Activated T-helper 1 cell treated with anti-CD3 and anti-CD28 coated beads, Interleukin-12 subunit alpha, Interleukin-12 subunit beta, Interleukin-2, Interleukin-4 antibody, amounts not matched to agents 30 ng/mL and 10 ng/mL and 1 ng/mL, durations not matched to agents 14 hours and 24 hours and 36 hours (primary cell): ENCODE measurements around the gene RBFOX2. TPM values are rescaled to one million over a fixed set of nuclear protein-coding genes. Genes with fewer than 3 reads are reported as not detected.
"Not testable (repeated sequence)": the region's sequence is repeated elsewhere in the genome, so short reads cannot be mapped to it uniquely, and the experiment has no call there.

Experiments
- DNase-seq: peaks from one replicate; pipeline ENCODE4 v3.0.0; 2021; ENCODE audit warnings: low spot score
- H3K27ac Mint-ChIP-seq: one replicate; pipeline ENCODE4 v1.8.0; 2021; ENCODE audit warnings: mild to moderate bottlenecking, mixed read lengths
- H3K27me3 Mint-ChIP-seq: one replicate; pipeline ENCODE4 v1.8.0; 2022; ENCODE audit warnings: mild to moderate bottlenecking, moderate library complexity, mixed read lengths; ENCODE audit not compliant: insufficient read depth
- H3K36me3 Mint-ChIP-seq: one replicate; pipeline ENCODE4 v1.8.0; 2021; ENCODE audit warnings: low read depth, mixed read lengths
- H3K4me1 Mint-ChIP-seq: one replicate; pipeline ENCODE4 v1.8.0; 2021; ENCODE audit warnings: low read depth, mixed read lengths
- H3K4me3 Mint-ChIP-seq: one replicate; pipeline ENCODE4 v1.8.0; 2021; ENCODE audit warnings: mild to moderate bottlenecking, moderate library complexity, mixed read lengths
- H3K9me3 Mint-ChIP-seq: one replicate; pipeline ENCODE4 v1.8.0; 2021; ENCODE audit warnings: mixed read lengths
- intact Hi-C: fragments of 100-400 bp; cut with micrococcal nuclease; formaldehyde crosslinking; loops from one replicate; pipeline ENCODE4 v1.15.1; 2024
- total RNA-seq: library from RNA; stranded (reverse); gene quantifications from 2 replicates; pipeline ENCODE4 v1.2.3, GENCODE V29; 2022

RBFOX2 gene
- total RNA-seq, 1 donor from 2014 or later, result 3.8 TPM

DNA sequence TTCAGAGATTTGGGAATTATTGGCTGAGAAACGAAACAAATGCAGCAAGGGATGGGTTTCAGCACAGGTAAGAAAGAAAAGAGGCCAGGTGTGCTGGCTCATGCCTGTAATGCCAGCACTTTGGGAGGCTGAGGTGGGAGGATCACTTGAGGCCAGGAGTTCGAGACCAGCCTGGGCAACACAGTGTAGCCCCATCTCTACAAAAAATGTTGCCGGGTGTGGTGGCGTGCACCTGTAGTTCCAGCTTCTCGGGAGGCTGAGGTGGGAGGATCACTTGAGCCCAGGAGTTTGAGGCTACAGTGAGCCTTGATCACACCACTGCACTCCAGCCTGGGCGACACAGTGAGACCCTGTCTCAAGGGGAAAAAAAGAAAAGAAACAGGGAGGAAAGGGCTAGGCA lies 290.7 kb downstream of the RBFOX2 start:
- H3K27ac Mint-ChIP-seq, H3K4me3 Mint-ChIP-seq, H3K27me3 Mint-ChIP-seq, DNase-seq, H3K9me3 Mint-ChIP-seq, intact Hi-C loops, H3K4me1 Mint-ChIP-seq, H3K36me3 Mint-ChIP-seq: not testable (repeated sequence)

GRCh38 chr22:35736701-35737100 lies 291.9 kb downstream of the RBFOX2 start:
- intact Hi-C loops, result no loop called here
- Mint-ChIP-seq H3K27ac (no peak overlapping the region), H3K27me3 (peaks cover 7% of the 10 kb centered on the region), H3K4me3 (no peak overlapping the region), H3K4me1 (no peaks in the 10 kb centered on the region), H3K36me3 (no peaks in the 10 kb centered on the region), H3K9me3 (no peaks in the 10 kb centered on the region)
- no peak for DNase-seq

GRCh38 chr22:35736166-35736565 lies 292.5 kb downstream of the RBFOX2 start:
- intact Hi-C loops, result no loop called here
- Mint-ChIP-seq H3K27ac (no peak overlapping the region), H3K4me1 (no peaks in the 10 kb centered on the region), H3K9me3 (no peaks in the 10 kb centered on the region), H3K27me3 (peaks cover 7% of the 10 kb centered on the region), H3K36me3 (no peaks in the 10 kb centered on the region), H3K4me3 (no peak overlapping the region)
- DNase-seq, result no peak

DNA sequence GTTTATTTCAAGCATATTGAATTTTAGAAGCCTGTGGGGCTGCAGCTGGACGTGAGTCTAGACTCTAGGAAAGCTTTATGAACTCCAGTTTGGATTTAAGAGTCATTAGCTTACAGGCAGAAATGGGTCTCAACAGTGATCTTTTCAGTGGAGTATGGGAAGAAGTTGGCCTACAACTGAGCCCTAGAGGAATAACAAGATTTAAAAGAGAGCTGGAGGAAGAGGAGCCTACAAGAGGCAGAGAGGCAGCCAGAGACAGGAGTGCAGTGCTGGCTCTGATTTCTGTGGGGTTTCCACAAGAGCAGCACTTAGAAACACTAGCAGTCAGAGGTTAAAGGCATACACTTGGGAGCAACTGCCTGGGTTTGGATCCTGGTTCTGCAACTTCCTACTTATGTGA lies 293.1 kb downstream of the RBFOX2 start:
- no peak overlapping the region for H3K27ac Mint-ChIP-seq

GRCh38 chr22:35734517-35734827 lies 294.2 kb downstream of the RBFOX2 start:
- intact Hi-C loops, result no loop called here
- no peak overlapping the region for H3K4me3 Mint-ChIP-seq
- no peaks in the 10 kb centered on the region for H3K4me1 Mint-ChIP-seq
- peaks cover 4% of the 10 kb centered on the region for H3K27me3 Mint-ChIP-seq
- no peaks in the 10 kb centered on the region for H3K9me3 Mint-ChIP-seq
- no peak overlapping the region for H3K27ac Mint-ChIP-seq
- DNase-seq, result no peak
- H3K36me3 Mint-ChIP-seq, result no peaks in the 10 kb centered on the region

More for the DNA sequence above, 293.1 kb downstream of the RBFOX2 start:
- H3K36me3 Mint-ChIP-seq, result no peaks in the 10 kb centered on the region
- H3K4me3 Mint-ChIP-seq, result no peak overlapping the region
- H3K27me3 Mint-ChIP-seq, result peaks cover 7% of the 10 kb centered on the region
- intact Hi-C loops, result no loop called here
- no peak for DNase-seq
- H3K4me1 Mint-ChIP-seq, result no peaks in the 10 kb centered on the region
- H3K9me3 Mint-ChIP-seq, result no peaks in the 10 kb centered on the region

DNA sequence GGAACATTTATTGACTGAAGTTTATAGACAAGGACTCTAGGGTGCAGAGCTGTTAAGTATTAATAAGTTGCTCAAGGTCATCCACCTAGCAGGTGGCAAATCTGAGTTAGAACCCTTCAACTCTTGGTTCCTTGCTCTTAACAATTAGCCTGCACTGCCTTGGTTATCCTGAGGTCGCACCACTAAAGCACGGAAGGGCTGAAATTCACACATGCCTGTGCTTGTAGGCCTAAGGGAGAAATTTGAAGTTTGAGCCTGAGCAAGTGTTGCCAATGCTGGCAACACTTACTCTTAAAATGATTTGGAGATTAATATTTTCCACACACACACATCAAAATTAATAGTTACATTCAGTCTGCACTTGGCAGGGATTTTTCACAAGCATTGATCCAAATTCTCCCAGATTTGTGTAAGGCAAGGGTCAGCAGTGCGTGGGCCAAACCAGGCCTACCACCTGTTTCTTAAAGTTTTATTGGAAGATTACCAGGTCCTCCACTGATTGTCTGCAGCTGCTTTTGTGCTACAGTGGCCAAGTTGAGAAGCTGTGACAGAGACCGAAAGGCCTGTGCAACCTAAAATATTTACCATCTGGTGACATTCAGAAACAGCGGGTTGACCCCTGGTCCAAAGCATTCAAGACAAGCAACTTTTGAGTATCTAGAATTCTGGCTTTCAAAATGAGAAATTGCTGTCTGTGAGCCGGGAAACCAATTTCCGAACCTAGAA lies 294.7 kb downstream of the RBFOX2 start:
- no peaks in the 10 kb centered on the region for H3K9me3 Mint-ChIP-seq
- no peaks in the 10 kb centered on the region for H3K36me3 Mint-ChIP-seq
- no peaks in the 10 kb centered on the region for H3K4me1 Mint-ChIP-seq
- no peak for DNase-seq
- H3K4me3 Mint-ChIP-seq, result no peak overlapping the region
- H3K27ac Mint-ChIP-seq, result no peak overlapping the region
- H3K27me3 Mint-ChIP-seq, result peaks cover 4% of the 10 kb centered on the region
- intact Hi-C loops, result no loop called here

- intact Hi-C loops, result no loop called here
- Mint-ChIP-seq H3K4me3 (no peak overlapping the region), H3K4me1 (no peaks in the 10 kb centered on the region), H3K27ac (no peak overlapping the region), H3K27me3 (peaks cover 2% of the 10 kb centered on the region), H3K36me3 (no peaks in the 10 kb centered on the region), H3K9me3 (no peaks in the 10 kb centered on the region)
- no peak for DNase-seq
These were observed 295.6 kb downstream of the RBFOX2 start for GRCh38 chr22:35733036-35733435.

DNA sequence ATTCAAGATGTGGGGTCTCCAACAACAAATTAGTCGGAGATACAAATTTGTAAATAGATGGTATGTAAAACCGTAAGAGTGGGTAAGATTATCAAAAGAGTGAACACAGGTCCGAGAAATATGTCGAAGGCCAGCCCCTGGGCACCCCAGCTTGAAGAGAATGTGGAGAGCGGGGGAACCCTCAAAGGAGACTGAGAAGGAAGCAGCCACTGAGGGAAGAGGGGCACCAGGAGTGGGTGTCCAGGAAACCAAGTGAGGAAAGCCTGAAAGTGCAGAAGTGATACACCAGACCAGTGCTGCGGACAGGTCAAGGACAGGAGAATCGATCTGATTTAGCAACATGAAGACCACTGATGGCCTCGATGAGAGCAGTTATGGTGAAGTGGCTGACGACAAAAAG lies 296.5 kb downstream of the RBFOX2 start:
- no peak for DNase-seq
- H3K4me1 Mint-ChIP-seq, result no peaks in the 10 kb centered on the region
- H3K9me3 Mint-ChIP-seq, result no peaks in the 10 kb centered on the region
- intact Hi-C loops, result no loop called here
- no peak overlapping the region for H3K27ac Mint-ChIP-seq
- H3K4me3 Mint-ChIP-seq, result no peak overlapping the region
- peaks cover 2% of the 10 kb centered on the region for H3K27me3 Mint-ChIP-seq
- H3K36me3 Mint-ChIP-seq, result no peaks in the 10 kb centered on the region

GRCh38 chr22:35731321-35731720 lies 297.3 kb downstream of the RBFOX2 start:
- no peak overlapping the region for H3K27ac Mint-ChIP-seq
- no peaks in the 10 kb centered on the region for H3K9me3 Mint-ChIP-seq
- peaks cover 2% of the 10 kb centered on the region for H3K27me3 Mint-ChIP-seq
- H3K4me3 Mint-ChIP-seq, result no peak overlapping the region
- H3K36me3 Mint-ChIP-seq, result no peaks in the 10 kb centered on the region
- no peaks in the 10 kb centered on the region for H3K4me1 Mint-ChIP-seq
- intact Hi-C loops, result no loop called here
- DNase-seq, result no peak

DNA sequence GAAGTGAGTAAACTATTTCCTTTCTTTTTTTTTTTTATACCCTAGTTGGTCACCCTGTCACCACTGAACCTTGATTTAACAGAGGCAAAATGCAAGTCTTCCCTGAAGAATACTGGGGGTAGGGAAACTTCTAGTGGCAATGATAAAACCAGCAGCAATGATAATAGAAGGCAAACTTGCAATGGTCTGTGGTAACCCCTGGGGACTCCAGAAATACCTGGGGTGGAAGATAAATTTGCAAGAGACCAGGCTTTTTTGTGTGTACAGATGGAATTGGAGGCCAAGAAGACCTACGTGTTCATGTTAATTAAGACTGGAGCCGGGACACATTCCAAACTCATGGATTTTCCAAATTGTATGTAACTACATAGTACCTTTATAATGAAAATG lies 299.3 kb downstream of the RBFOX2 start:
- Mint-ChIP-seq H3K4me1 (no peaks in the 10 kb centered on the region), H3K27ac (no peak overlapping the region), H3K4me3 (no peak overlapping the region), H3K27me3 (peaks cover 2% of the 10 kb centered on the region), H3K9me3 (no peaks in the 10 kb centered on the region), H3K36me3 (no peaks in the 10 kb centered on the region)
- no peak for DNase-seq
- intact Hi-C loops, result no loop called here

DNA sequence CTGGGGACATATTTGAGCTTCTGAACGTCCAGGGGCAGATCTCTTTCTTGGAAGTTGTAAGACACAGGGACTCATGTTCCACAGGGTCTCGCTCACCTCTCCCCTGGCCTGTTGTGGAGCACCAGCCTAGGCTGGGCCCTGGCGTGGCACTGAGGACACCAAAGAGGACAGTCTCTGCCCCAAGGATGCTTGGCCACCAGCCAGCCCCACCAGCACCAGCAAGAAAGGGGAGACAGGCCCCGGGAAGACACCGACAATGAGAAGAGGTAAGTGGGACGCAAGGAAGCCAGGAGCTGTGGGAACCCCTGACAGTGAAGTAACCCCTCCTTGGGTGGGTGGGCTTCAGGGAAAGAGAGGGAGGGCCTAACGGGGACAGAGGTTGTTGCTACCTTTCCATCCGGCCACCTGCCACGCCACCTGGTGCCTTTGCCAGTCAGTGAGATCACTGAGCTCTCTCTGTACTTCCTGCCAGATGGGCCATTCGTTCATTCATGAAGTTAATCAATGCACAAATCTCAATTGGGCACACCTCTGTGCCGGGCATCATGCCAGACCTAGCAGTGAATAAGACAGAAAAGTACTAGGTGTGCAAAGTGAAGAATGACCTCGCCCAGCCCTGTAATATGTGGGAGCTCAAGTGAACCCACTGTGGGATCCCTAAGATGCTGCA lies 299.9 kb downstream of the RBFOX2 start:
- Mint-ChIP-seq H3K4me1 (no peaks in the 10 kb centered on the region), H3K27ac (no peak overlapping the region), H3K36me3 (no peaks in the 10 kb centered on the region), H3K9me3 (no peaks in the 10 kb centered on the region), H3K4me3 (no peak overlapping the region), H3K27me3 (peaks cover 2% of the 10 kb centered on the region)
- intact Hi-C loops, result no loop called here
- DNase-seq, result no peak

DNA sequence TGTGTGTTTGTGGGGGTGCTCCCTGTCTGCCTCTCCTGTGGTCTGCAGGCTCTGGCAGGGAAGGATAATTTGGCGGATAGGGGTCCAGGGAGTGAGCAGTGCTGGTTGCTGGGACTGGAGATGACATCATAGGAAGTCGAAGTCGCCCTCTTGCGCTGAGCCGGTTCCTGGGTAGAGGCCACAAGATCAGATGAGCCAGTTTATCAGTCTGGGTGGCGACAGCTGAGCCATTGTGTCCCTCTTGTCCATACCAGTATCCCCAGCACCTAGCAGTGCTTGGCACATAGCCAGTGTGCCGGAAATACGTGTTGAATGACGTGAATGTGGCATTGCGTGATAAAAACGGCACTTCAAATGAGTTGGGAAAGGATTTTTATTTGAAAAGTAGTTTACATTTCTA lies 301.2 kb downstream of the RBFOX2 start:
- Mint-ChIP-seq H3K4me1 (no peaks in the 10 kb centered on the region), H3K9me3 (no peaks in the 10 kb centered on the region), H3K27me3 (peaks cover 2% of the 10 kb centered on the region), H3K4me3 (no peak overlapping the region), H3K27ac (no peak overlapping the region), H3K36me3 (no peaks in the 10 kb centered on the region)
- intact Hi-C loops, result no loop called here
- DNase-seq, result no peak

GRCh38 chr22:35726933-35727332 lies 301.7 kb downstream of the RBFOX2 start:
- Mint-ChIP-seq H3K9me3 (no peaks in the 10 kb centered on the region), H3K4me1 (no peaks in the 10 kb centered on the region), H3K27ac (no peak overlapping the region), H3K27me3 (peaks cover 2% of the 10 kb centered on the region), H3K36me3 (no peaks in the 10 kb centered on the region), H3K4me3 (no peak overlapping the region)
- no peak for DNase-seq
- intact Hi-C loops, result no loop called here

GRCh38 chr22:35726398-35726797 lies 302.2 kb downstream of the RBFOX2 start:
- no peak overlapping the region for H3K27ac Mint-ChIP-seq
- no peaks in the 10 kb centered on the region for H3K9me3 Mint-ChIP-seq

More at GRCh38 chr22:35726398-35726797, 302.2 kb downstream of the RBFOX2 start:
- no peak overlapping the region for H3K4me3 Mint-ChIP-seq
- H3K36me3 Mint-ChIP-seq, result no peaks in the 10 kb centered on the region
- peaks cover 2% of the 10 kb centered on the region for H3K27me3 Mint-ChIP-seq
- no peak for DNase-seq
- intact Hi-C loops, result no loop called here
- H3K4me1 Mint-ChIP-seq, result no peaks in the 10 kb centered on the region
